CD4-positive, alpha-beta T cell (primary cell): ENCODE results near the gene NCK2. TPM values are rescaled to one million over a fixed set of nuclear protein-coding genes. Genes with fewer than 3 reads are reported as not detected.

Experiments used
- ATAC-seq: fragments of 200-7000 bp; cut with Tn5 transposase; one replicate; pipeline ENCODE4 v1.10.0; 2022; ENCODE audit warnings: mild to moderate bottlenecking; ENCODE audit not compliant: poor library complexity
- CTCF ChIA-PET: fragments of 350-600 bp; sonication (Branson Sonifier 250); formaldehyde crosslinking; loops from one replicate; lab custom pipeline; 2021; ENCODE audit warnings: antibody characterized with exemption, inconsistent platforms; lab: Charles Lee
- POLR2A ChIA-PET: fragments of 350-600 bp; sonication (Branson Sonifier 250); formaldehyde crosslinking; loops from one replicate; lab custom pipeline; 2021; ENCODE audit warnings: antibody characterized with exemption, inconsistent platforms; lab: Charles Lee
- DNase-seq, 14 experiments: peaks; one replicate each; pipeline ENCODE4 v3.0.0-alpha.2; 2013 to 2020; ENCODE audit warnings: mixed read lengths in 2 of 14
- H3K27ac ChIP-seq, 2 donors: one replicate each; pipeline versions ENCODE4 v1.5.1 to v1.7.0; 2013; ENCODE audit warnings: low read length in 2 of 2, low read depth in 1 of 2, mild to moderate bottlenecking in 1 of 2
- H3K27me3 ChIP-seq, 2 experiments: 1 replicate in 1 of 2; 2 replicates in 1 of 2; pipeline versions ENCODE4 v1.6.1 to v1.7.0; 2013; ENCODE audit warnings: low read length in 2 of 2, control low read depth in 1 of 2, mild to moderate bottlenecking in 1 of 2, moderate library complexity in 1 of 2; ENCODE audit not compliant: insufficient read depth in 2 of 2, control insufficient read depth in 1 of 2
- H3K36me3 ChIP-seq: one replicate; pipeline ENCODE4 v1.6.1; 2013; ENCODE audit warnings: low read length, control low read depth; ENCODE audit not compliant: insufficient read depth
- H3K4me1 ChIP-seq: one replicate; pipeline ENCODE4 v1.6.1; 2013; ENCODE audit warnings: low read length, control low read depth; ENCODE audit not compliant: insufficient read depth
- H3K4me3 ChIP-seq: one replicate; pipeline ENCODE4 v1.5.1; 2013; ENCODE audit warnings: mild to moderate bottlenecking, low read length, moderate library complexity
- H3K9me3 ChIP-seq, 2 experiments: 1 replicate in 1 of 2; 2 replicates in 1 of 2; pipeline versions ENCODE4 v1.6.1 to v1.7.0; 2013; ENCODE audit warnings: low read length in 2 of 2, mild to moderate bottlenecking in 2 of 2, control low read depth in 1 of 2, moderate library complexity in 1 of 2; ENCODE audit not compliant: control insufficient read depth in 1 of 2, insufficient read depth in 1 of 2
- H3K27ac Mint-ChIP-seq: one replicate; pipeline ENCODE4 v1.8.0; 2020; ENCODE audit warnings: mixed read lengths
- H3K27me3 Mint-ChIP-seq: one replicate; pipeline ENCODE4 v1.8.0; 2021; ENCODE audit warnings: mixed read lengths
- H3K36me3 Mint-ChIP-seq: one replicate; pipeline ENCODE4 v1.8.0; 2021; ENCODE audit warnings: low read depth, mixed read lengths
- H3K4me1 Mint-ChIP-seq: one replicate; pipeline ENCODE4 v1.8.0; 2021; ENCODE audit warnings: low read depth, mixed read lengths
- H3K4me3 Mint-ChIP-seq: one replicate; pipeline ENCODE4 v1.8.0; 2020; ENCODE audit warnings: mild to moderate bottlenecking, mixed read lengths
- H3K9me3 Mint-ChIP-seq: one replicate; pipeline ENCODE4 v1.8.0; 2020; ENCODE audit warnings: mixed read lengths
- intact Hi-C, 2 experiments: fragments of 100-400 bp; cut with DNase I in 1 of 2; cut with micrococcal nuclease in 1 of 2; formaldehyde crosslinking; loops; one replicate each; pipeline versions ENCODE4 v1.15.1 to v1.9.0; 2023 to 2025; cut with DNase I, micrococcal nuclease
- total RNA-seq, 174 experiments: library from RNA in 2 of 174; stranded (reverse) in 2 of 174; gene quantifications; one replicate each; pipeline ENCODE4 v1.2.3 and lab custom pipeline; 2021 to 2026
- TF ChIP-seq, protein P1 (sequence below): fragments of 200-600 bp; IDR thresholded peaks from one replicate; pipeline ENCODE4 v1.8.0; 2022; ENCODE audit warnings: antibody characterized with exemption, mild to moderate bottlenecking

Gene NCK2
- total RNA-seq, 2 experiments from 2014 or later: 92.1 to 92.3 TPM

GRCh38 chr2:105718846-105719481, 25.7 kb upstream of the NCK2 start:
- Histone ChIP-seq H3K27me3 (no peaks in the 10 kb centered on the region), H3K27ac (no peak overlapping the region), H3K4me1 (no peaks in the 10 kb centered on the region), H3K9me3 (no peaks in the 10 kb centered on the region), H3K4me3 (no peak overlapping the region), H3K36me3 (no peaks in the 10 kb centered on the region)
- TF ChIP-seq, protein P1, sequence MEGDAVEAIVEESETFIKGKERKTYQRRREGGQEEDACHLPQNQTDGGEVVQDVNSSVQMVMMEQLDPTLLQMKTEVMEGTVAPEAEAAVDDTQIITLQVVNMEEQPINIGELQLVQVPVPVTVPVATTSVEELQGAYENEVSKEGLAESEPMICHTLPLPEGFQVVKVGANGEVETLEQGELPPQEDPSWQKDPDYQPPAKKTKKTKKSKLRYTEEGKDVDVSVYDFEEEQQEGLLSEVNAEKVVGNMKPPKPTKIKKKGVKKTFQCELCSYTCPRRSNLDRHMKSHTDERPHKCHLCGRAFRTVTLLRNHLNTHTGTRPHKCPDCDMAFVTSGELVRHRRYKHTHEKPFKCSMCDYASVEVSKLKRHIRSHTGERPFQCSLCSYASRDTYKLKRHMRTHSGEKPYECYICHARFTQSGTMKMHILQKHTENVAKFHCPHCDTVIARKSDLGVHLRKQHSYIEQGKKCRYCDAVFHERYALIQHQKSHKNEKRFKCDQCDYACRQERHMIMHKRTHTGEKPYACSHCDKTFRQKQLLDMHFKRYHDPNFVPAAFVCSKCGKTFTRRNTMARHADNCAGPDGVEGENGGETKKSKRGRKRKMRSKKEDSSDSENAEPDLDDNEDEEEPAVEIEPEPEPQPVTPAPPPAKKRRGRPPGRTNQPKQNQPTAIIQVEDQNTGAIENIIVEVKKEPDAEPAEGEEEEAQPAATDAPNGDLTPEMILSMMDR: no peak
- intact Hi-C loops: no loop called here
- POLR2A ChIA-PET: no interaction called here
- H3K36me3 Mint-ChIP-seq: no peaks in the 10 kb centered on the region
- no peaks in the 10 kb centered on the region for H3K27me3 Mint-ChIP-seq
- no peaks in the 10 kb centered on the region for H3K4me1 Mint-ChIP-seq
- no peak overlapping the region for H3K27ac Mint-ChIP-seq
- H3K4me3 Mint-ChIP-seq: no peak overlapping the region
- H3K9me3 Mint-ChIP-seq: no peaks in the 10 kb centered on the region
- CTCF ChIA-PET: no interaction called here
- no peak for DNase-seq
- no peak for ATAC-seq

DNA sequence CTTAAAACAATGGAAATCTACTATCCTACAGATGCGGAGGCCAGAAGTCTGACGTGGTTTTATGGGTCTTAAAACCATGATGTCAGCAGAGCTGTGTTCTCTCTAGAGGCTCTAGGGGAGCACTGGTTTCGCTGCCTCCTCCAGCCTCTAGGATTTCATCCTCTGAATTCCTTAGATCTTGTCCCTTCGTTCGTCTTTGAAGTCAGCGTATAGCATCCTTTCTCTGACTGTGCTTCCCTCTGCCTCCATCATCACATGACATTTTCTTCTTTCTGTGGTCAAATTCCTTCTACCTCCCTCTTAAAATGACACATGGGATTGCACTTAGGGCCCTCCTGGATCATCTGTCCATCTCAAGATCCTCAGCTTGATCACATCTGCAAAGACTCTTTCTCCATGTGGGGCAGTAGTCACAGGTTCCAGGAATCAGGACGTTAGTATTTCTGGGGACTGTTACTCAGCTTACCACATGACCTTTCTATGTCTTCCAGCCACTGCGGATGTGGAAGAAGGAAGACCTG, 22.7 kb upstream of the NCK2 start:
- Histone ChIP-seq H3K9me3 (peaks cover under 1% of the 10 kb centered on the region in 2 experiments), H3K27ac (no peak overlapping the region), H3K4me3 (no peak overlapping the region), H3K27me3 (no peaks in the 10 kb centered on the region), H3K4me1 (no peaks in the 10 kb centered on the region), H3K36me3 (no peaks in the 10 kb centered on the region)
- no peak overlapping the region for H3K4me3 Mint-ChIP-seq
- ChIA-PET POLR2A (no interaction called here), CTCF (no interaction called here)
- DNase-seq: no peak
- TF ChIP-seq, protein P1: no peak
- ATAC-seq: no peak
- no peaks in the 10 kb centered on the region for H3K4me1 Mint-ChIP-seq
- no peaks in the 10 kb centered on the region for H3K9me3 Mint-ChIP-seq
- intact Hi-C loops: no loop called here
- H3K27me3 Mint-ChIP-seq: no peaks in the 10 kb centered on the region
- H3K27ac Mint-ChIP-seq: no peak overlapping the region
- H3K36me3 Mint-ChIP-seq: no peaks in the 10 kb centered on the region

- Mint-ChIP-seq H3K9me3 (no peaks in the 10 kb centered on the region), H3K36me3 (no peaks in the 10 kb centered on the region), H3K4me1 (no peaks in the 10 kb centered on the region), H3K27ac (no peak overlapping the region), H3K4me3 (no peak overlapping the region), H3K27me3 (no peaks in the 10 kb centered on the region)
- peaks cover 5 to 6% of the 10 kb centered on the region in 2 experiments for H3K9me3 ChIP-seq
- ATAC-seq (no peak), DNase-seq (no peak)
- CTCF ChIA-PET: interaction anchor here (1.0 kb wide), 1 partner anchor 382 kb away, joined by 3 read pairs; no protein-coding TSS in a partner anchor
- no peak overlapping the region for H3K4me3 ChIP-seq
- POLR2A ChIA-PET: interaction anchor here (0.5 to 0.8 kb wide), 2 partner anchors 9 to 438 kb away, joined by 3 read pairs; no protein-coding TSS in a partner anchor
- no peak overlapping the region for H3K27ac ChIP-seq
- no peaks in the 10 kb centered on the region for H3K4me1 ChIP-seq
- intact Hi-C loops: no loop called here
- no peaks in the 10 kb centered on the region for H3K27me3 ChIP-seq
- H3K36me3 ChIP-seq: no peaks in the 10 kb centered on the region
- TF ChIP-seq, protein P1: no peak
Measured at GRCh38 chr2:105722726-105723297, 21.9 kb upstream of the NCK2 start.
